Measurements from ENCODE around the gene MTMR10.

The MTMR10 gene

DNA sequence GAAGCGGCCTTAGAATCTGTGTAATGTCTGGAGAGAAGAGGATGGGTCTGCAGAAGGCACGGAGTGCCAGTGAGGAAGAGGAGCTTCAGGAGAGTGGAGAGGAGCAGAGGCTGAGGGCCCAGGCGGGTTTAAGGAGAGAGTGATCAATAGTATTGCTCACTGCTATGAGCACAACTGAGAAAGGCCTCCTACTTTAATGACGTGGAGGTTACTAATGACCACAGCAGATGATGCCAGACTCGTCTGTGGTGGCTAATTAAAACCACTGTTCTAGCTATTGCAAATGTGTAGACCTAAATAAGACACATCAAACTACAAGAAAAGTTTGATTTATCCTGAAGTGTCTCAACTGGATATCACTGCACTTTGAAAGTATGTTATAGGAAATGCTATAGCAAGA, 33.2 kb downstream of the MTMR10 start:
- DNase-seq (ENCODE audit: low read depth, low spot score), result no peak

DNA sequence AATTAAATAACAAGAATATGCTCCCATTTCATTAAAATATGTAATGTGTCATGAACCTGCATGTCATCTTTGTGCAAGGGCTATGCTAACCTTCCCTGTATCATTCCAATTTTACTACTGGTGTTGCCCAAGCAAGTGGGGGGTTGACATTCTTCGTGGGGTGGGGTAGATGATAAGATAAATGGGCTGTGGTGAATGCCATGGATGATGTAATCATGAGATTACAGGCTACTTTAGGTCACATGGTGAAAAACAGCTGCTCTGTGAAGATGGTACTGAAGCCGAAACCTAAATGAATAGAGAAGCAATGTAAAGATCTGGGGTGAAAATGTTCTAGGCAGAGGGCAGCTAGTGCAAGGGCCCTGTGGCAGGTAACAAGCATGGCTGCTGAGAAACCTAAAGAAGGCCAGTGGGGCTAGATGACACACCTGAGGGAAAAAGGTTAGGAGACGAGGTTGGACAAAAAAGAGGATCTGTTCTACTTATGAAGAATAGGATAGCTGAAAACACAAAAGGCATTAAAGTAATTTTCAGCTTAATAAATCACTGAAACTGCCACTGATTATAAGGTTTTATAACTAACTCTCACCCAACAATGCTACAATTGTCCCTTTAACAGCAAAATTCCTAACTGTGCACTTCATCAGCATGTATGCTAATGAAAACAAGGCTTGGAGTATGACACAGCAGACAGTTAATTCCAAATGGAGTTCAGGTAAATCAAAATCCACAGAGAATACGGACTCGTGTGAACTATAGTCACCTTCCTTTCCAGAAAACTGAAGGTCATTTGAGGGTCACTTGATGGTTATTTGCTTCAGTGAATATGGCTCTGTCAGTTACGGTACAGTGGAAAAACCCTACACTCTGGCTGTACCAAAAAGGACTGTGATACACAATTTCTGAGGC, 35.0 kb downstream of the MTMR10 start:
- DNase-seq (ENCODE audit: low read depth, low spot score), result no peak

DNA sequence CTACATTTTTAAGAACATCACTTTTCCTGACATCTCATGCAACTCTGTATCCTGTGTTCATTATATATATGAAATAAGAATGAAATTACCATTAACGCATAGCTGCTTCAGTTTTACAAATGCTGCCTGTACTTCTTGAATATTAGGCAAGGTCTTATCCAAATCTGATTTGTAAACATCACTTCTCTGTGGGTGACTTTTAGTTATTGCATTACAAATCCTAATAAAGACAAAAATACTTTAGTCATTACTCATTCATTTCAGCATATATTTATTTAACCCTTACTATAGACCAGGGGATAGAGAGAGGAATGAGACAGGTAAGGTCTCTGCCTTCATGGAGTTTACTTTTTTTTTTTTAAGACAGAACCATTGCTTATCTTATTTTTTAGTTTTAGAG, 36.8 kb downstream of the MTMR10 start:
- DNase-seq (ENCODE audit: low read depth, low spot score), result no peak

DNA sequence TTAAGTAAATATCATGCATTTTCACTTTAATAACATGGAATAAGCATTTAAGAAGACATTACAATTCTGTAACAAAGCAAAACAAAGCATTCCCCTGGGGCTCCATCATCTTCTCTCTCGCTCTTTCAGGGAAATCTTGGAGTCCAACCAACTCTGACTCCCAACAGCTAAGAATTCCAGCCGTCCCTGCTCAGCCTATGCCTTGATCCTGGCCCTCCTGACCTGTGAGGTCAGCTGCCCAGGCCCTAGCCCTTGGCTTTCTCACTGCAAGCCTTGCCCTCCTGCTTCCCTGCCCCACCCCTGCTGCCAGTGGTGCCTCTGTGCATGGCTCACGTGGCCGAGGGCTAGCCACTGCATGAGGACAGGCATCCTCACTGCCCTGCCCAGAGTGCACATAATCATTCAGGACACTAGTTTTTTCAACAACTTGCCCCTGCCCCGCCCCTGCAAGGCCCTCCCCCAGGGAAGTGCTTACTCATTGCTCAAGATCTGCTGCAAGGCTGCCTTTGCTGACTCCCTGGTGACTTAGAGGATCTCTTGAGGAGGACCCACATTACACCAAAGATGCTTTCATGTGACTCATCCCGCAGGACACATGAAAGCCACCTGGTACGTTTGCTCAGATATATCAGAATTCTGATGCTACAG, 37.6 kb downstream of the MTMR10 start:
- peak; percentile 21 for DNase-seq (ENCODE audit: low read depth, low spot score)

DNA sequence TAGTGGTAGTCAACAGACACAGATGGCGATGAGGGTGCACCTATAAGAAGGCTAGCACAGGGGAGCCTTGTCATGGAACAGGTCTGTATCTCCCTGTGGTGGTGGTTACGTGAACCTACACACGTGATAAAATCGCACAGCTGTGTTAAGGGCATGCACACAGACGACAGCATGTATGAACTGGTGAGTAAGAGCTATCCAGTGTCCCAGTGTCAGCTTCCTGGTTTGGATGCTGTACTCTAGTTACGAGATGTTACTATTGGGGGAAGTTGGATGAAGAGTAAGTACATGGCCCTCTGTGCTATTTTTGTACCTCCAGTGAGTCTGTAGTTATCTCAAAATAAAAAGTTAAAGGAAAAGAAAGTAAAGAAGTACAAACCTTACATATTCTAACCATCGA, 38.2 kb downstream of the MTMR10 start:
- no peak for DNase-seq (ENCODE audit: low read depth, low spot score)

DNA sequence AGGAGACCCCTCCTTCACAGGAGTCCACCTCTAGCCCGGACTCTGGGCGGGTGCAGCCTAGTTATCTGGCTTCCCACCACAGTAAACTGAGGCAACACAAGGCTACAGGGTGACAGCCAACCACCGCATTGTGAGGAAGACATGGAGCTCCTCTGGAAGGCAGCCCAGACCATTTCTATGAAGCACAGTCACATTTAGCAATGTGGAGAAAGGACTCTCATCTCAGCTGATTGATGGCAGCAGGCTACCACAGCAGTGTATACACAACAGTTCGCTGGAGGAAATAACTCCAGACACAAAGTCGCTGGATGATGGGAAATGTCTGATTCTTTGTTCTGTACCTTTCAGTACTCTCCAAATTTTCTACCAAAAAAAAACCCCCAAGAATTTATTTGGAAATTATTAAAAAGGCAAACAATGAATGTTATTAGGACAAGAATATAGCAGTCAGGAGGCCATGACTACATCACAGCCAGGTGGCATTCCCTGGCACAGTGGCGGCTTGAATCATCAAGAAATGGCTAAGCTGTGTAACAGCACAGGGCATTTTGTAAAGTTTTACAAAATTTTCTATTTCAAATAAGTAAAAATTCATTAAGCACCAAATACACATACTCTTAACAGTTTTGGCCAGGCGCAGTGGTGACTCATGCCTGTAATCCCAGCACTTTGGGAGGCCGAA, 47.6 kb downstream of the MTMR10 start:
- DNase-seq (ENCODE audit: low read depth, low spot score), result no peak

DNA sequence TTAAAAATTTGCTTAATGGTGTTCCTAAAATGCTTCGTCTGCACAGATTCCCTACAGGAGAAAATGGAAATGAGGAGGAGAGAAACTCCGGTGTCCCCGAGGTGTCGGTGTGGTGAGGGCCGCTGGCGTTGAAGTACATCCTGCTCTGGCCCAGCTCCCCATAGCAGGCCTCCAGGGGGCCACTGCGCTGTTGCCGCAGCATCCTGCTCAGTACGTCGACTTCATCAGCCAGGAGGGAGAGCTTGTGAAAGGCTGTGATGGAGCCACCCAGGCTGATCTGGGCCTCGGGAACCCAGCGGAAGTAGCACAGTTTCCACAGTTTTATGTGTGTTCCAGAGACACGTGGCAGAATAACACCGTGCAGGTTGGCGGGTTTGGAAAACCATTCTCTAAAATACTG, 49.9 kb downstream of the MTMR10 start:
- no peak for DNase-seq (ENCODE audit: low read depth, low spot score)

DNA sequence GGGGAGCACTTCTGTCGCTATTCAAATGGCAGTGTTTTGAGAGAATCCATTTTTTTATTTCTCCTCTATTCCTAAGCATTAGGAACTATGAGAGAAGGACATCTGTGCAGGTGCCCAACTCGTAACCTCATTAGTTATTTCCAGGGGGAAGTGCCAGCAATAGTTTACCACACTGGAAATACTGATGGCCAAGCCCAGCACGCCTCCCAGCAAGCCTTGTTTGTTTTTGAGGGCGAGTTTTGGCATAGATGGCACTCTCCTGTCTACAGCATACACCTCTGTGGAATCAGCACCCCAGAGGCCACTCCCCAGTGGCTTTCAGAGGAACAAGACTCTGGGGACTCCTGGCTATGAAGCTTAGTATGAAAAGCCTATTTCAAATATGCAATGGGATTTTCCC, 51.1 kb downstream of the MTMR10 start:
- DNase-seq (ENCODE audit: low read depth, low spot score), result no peak

DNA sequence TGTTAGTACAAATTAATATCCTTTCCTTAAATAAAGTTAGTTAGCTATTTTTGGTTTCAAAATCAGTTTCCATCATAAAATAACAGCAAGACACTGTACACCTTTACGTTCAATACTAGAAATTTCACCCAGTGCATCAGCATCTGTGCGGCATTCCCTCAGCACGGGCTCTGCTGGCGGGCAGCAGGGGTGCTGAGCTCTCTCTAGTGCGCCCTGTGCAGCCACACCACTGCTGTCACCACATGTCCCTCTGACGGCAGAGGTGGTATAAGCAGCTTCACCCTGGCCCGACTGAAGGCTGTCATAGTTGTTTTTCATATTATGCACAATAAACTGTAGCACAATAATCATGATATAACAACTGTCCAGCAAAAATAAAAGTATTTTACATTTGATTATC, 52.3 kb downstream of the MTMR10 start:
- no peak for DNase-seq (ENCODE audit: low read depth, low spot score)

DNA sequence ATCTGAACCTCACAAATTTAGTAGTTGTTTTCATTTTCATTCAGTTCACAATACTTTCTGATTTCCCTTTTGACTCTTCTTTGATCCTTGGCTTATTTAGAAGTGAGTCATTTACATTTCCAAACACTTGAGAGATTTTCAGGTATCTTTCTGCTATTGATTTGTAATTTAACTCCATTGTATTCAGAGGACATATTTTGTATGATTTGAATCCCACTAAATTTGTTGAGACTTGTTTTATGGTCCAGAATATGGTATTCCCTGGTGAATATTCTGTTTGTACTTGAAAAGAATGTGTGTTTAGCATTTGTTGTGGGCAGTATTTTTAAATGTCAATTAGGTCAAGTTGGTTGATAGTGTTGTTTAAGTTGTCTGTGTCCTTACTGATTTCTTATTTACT, 58.1 kb downstream of the MTMR10 start:
- no peak for DNase-seq (ENCODE audit: low read depth, low spot score)

DNA sequence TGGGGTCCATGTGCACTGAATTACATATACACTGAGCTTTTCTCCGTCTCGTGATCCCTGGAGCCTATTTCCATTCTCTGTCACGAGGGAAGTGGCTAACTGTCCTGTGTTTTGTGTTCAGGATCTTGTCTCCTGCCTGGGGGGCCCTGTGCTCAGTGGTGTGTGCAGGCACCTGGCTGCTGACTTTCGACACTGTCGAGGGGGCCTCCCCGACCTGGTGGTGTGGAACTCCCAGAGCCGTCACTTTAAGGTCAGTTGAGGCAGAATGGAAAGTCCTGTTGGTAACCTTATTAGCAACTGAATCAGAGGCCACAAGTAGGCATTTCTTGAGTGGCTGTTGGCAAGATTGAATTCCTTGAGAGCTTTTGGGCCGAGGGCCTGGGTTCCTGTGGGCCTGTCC, 61.0 kb downstream of the MTMR10 start:
- no peak for DNase-seq (ENCODE audit: low read depth, low spot score)

DNA sequence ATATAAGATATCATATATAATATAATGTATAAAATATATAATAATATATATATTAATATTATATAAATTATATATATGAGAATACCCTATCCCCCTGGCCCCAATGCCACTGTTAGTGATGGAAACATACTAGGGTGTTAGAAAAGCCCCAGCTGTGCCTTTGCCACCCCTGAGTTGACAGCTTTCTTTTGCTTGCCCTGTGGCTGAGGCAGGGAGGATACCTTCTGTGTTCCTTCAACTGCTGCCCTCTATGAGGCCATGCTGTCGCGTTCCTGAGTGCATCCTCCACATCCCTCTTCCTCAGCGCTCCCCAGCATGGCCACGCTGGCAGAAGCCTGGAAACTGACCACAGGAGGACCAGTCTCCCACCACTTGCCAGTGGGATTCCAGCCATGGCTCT, 61.4 kb downstream of the MTMR10 start:
- no peak for DNase-seq (ENCODE audit: low read depth, low spot score)

DNA sequence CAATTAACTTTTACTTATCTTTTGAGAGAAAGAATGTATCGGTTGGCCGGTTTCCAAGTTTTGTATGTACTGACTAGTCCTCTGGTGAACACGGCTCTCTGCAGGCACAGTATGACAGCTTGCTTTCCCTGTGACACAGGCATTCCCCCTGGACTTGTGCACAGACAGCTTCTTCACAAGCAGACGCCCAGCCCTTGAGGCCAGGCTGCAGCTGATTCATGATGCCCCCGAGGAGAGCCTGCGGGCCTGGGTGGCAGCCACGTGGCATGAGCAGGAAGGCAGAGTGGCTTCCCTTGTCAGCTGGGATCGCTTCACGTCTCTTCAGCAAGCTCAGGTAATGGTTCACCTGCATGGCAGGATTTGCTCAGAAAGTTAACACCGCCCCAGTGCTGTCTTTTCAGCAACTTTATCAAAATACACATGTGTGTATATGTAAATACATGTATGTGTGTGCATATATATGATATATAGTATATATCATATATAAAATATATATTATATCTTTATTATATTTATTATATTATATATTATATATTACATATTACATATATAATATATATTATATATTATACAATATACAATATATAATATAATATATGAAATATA, 62.3 kb downstream of the MTMR10 start:
- DNase-seq (ENCODE audit: low read depth, low spot score), result no peak

DNA sequence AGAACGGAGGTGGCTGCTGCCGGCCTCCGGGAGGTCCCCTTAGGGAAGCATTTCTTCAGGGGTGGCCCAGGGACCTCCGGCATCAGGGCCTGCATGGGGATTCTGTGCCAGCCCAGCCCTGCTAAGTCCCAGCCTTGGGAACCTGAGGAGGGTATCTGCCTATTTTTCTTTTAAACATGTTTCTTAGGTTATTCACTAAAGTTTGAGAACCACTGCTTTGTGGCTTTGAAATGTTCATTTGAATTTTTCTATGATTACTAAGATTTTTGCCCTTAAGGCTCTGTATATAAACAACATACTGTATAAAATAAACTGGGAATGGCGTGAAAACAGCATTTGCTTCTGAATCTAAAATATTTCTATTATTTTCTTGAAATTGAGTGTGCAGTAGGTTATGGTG, 63.4 kb downstream of the MTMR10 start:
- DNase-seq (ENCODE audit: low read depth, low spot score), result no peak

DNA sequence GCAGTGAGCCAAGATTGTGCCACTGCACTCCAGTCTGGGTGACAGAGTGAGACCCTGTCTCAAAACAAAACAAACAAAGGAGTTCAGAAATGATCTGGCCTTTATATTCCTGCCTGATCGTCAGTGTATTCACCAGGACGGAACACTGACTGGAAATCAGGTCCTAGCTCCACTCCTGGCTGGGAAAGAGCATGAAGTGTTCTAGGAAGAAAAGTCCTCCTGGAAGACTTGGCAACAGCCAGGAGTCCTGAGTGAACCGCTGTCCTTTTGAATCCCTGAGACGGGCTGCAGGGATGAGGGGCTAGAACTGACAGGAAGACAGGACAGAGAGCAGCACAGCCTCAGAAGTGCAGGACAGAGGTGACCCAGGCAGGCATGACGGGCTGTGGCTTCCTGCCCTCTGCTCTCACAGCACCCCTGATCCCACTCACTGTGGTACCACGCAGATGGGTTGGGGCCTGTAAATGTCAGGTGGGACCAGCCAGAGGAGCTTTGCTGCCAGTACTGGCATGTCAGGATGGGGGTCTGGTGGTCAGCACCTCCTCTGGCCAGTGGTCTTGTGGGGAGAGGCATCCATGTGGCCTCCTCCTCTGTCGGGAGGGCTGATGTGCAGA, 64.2 kb downstream of the MTMR10 start:
- DNase-seq (ENCODE audit: low read depth, low spot score), result no peak

DNA sequence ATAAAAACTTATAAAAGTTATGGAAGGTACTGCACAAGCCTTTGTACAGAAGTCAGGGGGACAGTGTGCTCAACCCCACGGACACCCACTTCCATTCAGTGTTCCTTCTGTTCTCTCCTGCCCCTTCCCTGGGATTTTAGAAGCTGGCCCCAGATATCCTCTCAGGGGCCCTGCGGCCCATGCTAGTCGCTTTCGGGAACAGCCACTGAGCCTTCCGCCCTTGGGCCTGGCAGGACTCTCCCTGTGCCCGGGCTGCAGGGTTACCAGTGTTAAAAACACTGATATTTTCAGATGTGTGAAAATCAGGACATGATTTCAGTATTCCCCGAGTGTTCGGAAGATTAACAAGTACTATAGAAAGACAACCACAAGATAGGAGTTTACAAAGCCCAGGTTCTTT, 65.3 kb downstream of the MTMR10 start:
- no peak for DNase-seq (ENCODE audit: low read depth, low spot score)

DNA sequence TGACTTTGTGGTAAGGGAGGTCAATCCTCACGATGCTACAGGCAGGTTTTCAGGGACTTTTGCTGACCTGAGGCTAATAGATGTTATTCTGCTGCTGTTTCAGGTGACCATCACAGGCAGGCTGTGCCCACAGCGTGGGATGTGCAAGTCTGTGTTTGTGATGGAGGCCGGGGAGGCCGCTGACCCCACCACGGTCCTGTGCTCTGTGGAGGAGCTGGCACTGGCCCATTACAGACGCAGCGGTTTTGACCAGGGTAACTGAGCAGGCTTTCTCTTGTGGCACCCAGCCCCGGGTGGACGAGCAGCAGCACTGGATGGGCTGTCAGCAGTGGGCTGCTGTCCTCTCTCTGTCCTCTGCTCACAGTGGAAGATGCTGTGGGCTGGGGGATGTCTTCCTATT, 65.7 kb downstream of the MTMR10 start:
- DNase-seq (ENCODE audit: low read depth, low spot score), result no peak

DNA sequence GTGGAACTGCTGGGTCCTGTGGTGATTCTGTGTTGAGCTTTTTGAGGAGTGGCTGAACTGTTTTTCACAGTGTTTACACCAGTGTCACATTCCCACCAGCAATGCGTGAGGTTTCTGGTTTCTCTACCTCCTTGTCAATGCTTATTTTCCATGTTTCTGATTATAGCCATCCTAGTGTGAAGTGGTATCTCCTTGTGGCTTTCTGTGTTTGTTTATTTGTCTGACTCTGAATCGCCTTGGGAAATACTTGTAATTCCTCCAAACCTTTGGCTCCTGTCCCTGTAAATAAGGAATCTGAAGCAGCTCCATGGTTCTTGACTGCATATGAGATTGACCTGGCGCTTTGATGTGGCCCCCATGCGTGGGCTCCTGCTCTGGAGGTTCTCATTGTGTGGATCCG, 67.1 kb downstream of the MTMR10 start:
- no peak for DNase-seq (ENCODE audit: low read depth, low spot score)

DNA sequence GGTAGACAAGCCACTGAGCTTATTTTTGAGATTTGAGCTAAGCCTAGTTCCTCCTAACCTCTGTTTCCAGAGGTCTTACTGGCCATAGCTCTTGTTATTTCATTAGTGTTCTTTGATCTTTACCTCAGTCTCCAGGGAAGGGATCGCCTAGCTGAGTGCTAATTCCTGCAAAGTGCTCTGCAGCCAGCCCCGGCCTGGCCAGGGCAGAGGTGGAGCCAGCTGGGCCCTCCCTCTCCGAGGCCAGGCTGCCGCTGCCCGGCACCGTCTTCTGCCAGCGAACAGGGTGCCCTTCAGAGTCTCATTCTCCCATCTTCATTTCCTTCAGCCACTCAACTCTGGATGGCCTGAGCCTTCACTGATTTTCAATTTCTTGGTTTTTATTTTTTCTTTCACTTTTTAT, 68.0 kb downstream of the MTMR10 start:
- no peak for DNase-seq (ENCODE audit: low read depth, low spot score)

DNA sequence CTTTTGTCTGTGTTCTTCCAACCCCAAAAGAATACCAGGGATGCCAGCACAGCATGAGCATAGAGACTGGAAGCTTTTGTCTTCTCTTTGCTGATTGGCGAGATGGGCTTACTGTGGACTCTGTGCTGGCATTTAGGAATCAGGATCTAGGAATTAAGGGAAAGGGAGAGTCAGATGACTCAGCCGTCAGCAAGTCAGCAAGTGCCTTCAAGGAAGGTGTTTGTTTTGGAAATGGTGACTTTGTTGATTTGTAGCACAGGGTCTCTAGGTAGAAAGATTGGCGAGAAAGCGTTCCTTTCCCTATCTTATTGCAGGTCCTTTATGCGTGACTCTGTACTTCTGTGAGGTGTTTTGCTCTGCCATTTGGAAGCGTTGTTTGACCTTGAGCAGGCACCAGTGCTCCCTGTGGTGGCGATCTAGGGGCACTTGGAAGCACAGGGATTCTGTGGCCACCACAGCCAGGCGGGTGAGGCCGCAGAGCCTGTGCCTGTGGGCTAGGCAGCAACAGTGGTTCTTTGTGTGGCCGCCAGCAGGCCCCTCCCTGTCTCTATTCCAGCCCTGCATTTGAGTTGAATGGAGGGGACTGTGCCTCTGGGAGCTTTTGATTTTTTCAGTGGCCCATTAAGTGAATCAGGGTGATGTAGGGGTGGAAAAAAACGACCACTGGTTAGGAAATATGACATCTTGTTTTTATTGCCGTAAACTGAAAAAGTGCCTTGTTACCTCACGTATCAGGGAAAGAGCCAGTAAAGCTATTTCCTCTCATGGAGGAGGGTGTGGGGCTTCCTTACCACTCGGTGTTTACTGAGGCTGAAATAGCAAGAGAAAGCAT, 68.7 kb downstream of the MTMR10 start:
- DNase-seq (ENCODE audit: low read depth, low spot score), result no peak
